Panc1 (cell line): ENCODE measurements around the gene ELMO1. TPM values are rescaled to one million over a fixed set of nuclear protein-coding genes. Genes with fewer than 3 reads are reported as not detected.

Experiments
- ATAC-seq: fragments of 200-7000 bp; cut with Tn5 transposase; 2 replicates; pipeline ENCODE4 v1.9.1; 2020; ENCODE audit warnings: mild to moderate bottlenecking, moderate library complexity
- BruUV-seq: library from RNA; stranded (reverse); fragments of 400-500 nt; replicated peaks from 2 replicates; lab custom pipeline; 2021; lab: Mats Ljungman, UMichigan
- CTCF ChIA-PET: fragments of 300-600 bp; sonication (Branson Sonifier 250); formaldehyde crosslinking; loops from one replicate; lab custom pipeline; 2022; ENCODE audit warnings: antibody characterized with exemption; lab: Charles Lee
- POLR2A ChIA-PET: fragments of 300-600 bp; sonication (Branson Sonifier 250); formaldehyde crosslinking; loops from one replicate; lab custom pipeline; 2022; ENCODE audit warnings: antibody characterized with exemption; lab: Charles Lee
- DNase-seq: peaks from one replicate; pipeline ENCODE4 v3.0.0-alpha.2; 2010; ENCODE audit warnings: low read depth, low spot score
- H3K27ac ChIP-seq: 2 replicates; pipeline ENCODE4 v1.5.1; 2011; ENCODE audit warnings: mild to moderate bottlenecking, low read length, inconsistent platforms
- H3K27me3 ChIP-seq: fragments of 200-500 bp; sonication (Bioruptor generic); 2 replicates; pipeline ENCODE4 v1.6.0; 2014; ENCODE audit warnings: low read length, inconsistent platforms; ENCODE audit not compliant: control insufficient read depth, insufficient read depth
- H3K36me3 ChIP-seq: fragments of 200-500 bp; sonication (Bioruptor generic); 2 replicates; pipeline ENCODE4 v1.5.1; 2014; ENCODE audit warnings: inconsistent platforms, mild to moderate bottlenecking, low read length, moderate library complexity; ENCODE audit not compliant: control insufficient read depth, insufficient read depth
- H3K4me1 ChIP-seq: 2 replicates; pipeline ENCODE4 v1.5.1; 2011; ENCODE audit warnings: inconsistent platforms, mild to moderate bottlenecking, low read length, moderate library complexity; ENCODE audit not compliant: control insufficient read depth, insufficient read depth
- H3K4me3 ChIP-seq, 2 experiments: 2 replicates each; pipeline ENCODE4 v1.5.1; 2011 to 2012; ENCODE audit warnings: low read depth in 2 of 2, low read length in 2 of 2, mild to moderate bottlenecking in 2 of 2, inconsistent platforms in 1 of 2, moderate library complexity in 1 of 2
- H3K9me3 ChIP-seq: fragments of 200-500 bp; sonication (Bioruptor generic); 2 replicates; pipeline ENCODE4 v1.5.1; 2014; ENCODE audit warnings: low read depth, mild to moderate bottlenecking, inconsistent platforms, low read length, moderate library complexity; ENCODE audit not compliant: control insufficient read depth, insufficient read depth
- POLR2AphosphoS5 ChIP-seq: IDR thresholded peaks from 2 replicates; pipeline ENCODE4 v1.6.1; 2012; ENCODE audit warnings: mild to moderate bottlenecking, low read depth, low read length, moderate library complexity
- REST ChIP-seq, 2 experiments: IDR thresholded peaks; 2 replicates each; pipeline ENCODE4 v1.6.1; 2011 to 2012; ENCODE audit warnings: low read depth in 2 of 2, control low read depth in 1 of 2, low read length in 1 of 2, mild to moderate bottlenecking in 1 of 2, moderate library complexity in 1 of 2; ENCODE audit not compliant: insufficient read depth in 1 of 2
- SIN3A ChIP-seq: IDR thresholded peaks from 2 replicates; pipeline ENCODE4 v1.6.1; 2012; ENCODE audit warnings: low read depth, mild to moderate bottlenecking, low read length, moderate library complexity, borderline replicate concordance; ENCODE audit not compliant: insufficient read depth
- TCF7L2 ChIP-seq: IDR thresholded peaks from 2 replicates; pipeline ENCODE4 v1.6.1; 2011; ENCODE audit warnings: mild to moderate bottlenecking, low read depth, low read length, inconsistent platforms
- in situ Hi-C: cut with HindIII; loops from 2 replicates; pipeline ENCODE4 v1.10.0; 2016; ENCODE audit warnings: low sequenced_read_pairs, low pct_unique_long_range_greater_than_20kb
- intact Hi-C: fragments of 100-400 bp; cut with micrococcal nuclease; formaldehyde crosslinking; loops from one replicate; pipeline ENCODE4 v1.10.0; 2022; ENCODE audit not compliant: unreplicated experiment
- total RNA-seq: library from RNA; stranded (reverse); gene quantifications from one replicate; pipeline ENCODE4 v1.2.1, GENCODE V29; 2021; ENCODE audit not compliant: unreplicated experiment
- TF ChIP-seq, protein P1 (sequence below): fragments of 450-650 bp; IDR thresholded peaks from 2 replicates; pipeline ENCODE4 v1.5.1; 2017; ENCODE audit warnings: mild to moderate bottlenecking

The ELMO1 gene
- total RNA-seq, 1 experiment from 2014 or later: 0.80 TPM

DNA sequence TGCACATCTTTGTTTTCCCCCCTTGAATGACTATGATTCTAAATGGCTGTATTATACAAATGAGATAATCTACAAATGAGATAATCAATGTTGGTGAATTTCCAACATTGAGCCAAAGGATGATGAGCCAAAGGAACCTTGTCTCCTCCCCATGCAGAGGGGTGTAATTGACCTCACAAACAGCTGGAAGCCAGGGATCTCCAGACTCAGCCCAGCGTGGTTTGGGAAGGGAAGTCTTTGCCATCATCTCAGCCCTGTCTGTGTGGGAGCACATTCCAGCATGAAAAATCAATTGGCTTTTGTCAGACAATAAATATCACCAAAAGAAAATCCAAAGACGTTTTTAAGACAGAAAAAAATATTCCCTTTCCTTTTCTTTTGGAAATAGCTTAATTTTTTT lies 452.9 kb downstream of the ELMO1 start:
- Histone ChIP-seq H3K27ac (no peak overlapping the region), H3K27me3 (no peaks in the 10 kb centered on the region), H3K9me3 (no peaks in the 10 kb centered on the region), H3K4me3 (no peak overlapping the region), H3K36me3 (no peaks in the 10 kb centered on the region), H3K4me1 (no peaks in the 10 kb centered on the region)
- in situ Hi-C loops: no loop called here
- TF ChIP-seq SIN3A (no peak), POLR2AphosphoS5 (no peak)
- TF ChIP-seq, protein P1, sequence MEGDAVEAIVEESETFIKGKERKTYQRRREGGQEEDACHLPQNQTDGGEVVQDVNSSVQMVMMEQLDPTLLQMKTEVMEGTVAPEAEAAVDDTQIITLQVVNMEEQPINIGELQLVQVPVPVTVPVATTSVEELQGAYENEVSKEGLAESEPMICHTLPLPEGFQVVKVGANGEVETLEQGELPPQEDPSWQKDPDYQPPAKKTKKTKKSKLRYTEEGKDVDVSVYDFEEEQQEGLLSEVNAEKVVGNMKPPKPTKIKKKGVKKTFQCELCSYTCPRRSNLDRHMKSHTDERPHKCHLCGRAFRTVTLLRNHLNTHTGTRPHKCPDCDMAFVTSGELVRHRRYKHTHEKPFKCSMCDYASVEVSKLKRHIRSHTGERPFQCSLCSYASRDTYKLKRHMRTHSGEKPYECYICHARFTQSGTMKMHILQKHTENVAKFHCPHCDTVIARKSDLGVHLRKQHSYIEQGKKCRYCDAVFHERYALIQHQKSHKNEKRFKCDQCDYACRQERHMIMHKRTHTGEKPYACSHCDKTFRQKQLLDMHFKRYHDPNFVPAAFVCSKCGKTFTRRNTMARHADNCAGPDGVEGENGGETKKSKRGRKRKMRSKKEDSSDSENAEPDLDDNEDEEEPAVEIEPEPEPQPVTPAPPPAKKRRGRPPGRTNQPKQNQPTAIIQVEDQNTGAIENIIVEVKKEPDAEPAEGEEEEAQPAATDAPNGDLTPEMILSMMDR: no peak
- intact Hi-C loops: no loop called here
- no peak for ATAC-seq
- DNase-seq: no peak
- CTCF ChIA-PET: interaction anchor here (0.6 kb wide), 1 partner anchor 221 kb away, joined by 3 read pairs; no protein-coding TSS in a partner anchor
- no TSS peak for BruUV-seq
- POLR2A ChIA-PET: interaction anchor here (1.1 kb wide), 1 partner anchor 10 kb away, joined by 3 read pairs; no protein-coding TSS in a partner anchor

- no peaks in the 10 kb centered on the region for H3K27me3 ChIP-seq
- intact Hi-C loops: no loop called here
- no TSS peak for BruUV-seq
- ChIA-PET POLR2A (no interaction called here), CTCF (no interaction called here)
- H3K4me1 ChIP-seq: no peaks in the 10 kb centered on the region
- no peak overlapping the region for H3K4me3 ChIP-seq
- ATAC-seq: no peak
- in situ Hi-C loops: no loop called here
- H3K27ac ChIP-seq: no peak overlapping the region
- H3K9me3 ChIP-seq: no peaks in the 10 kb centered on the region
- no peak for DNase-seq
- no peaks in the 10 kb centered on the region for H3K36me3 ChIP-seq
- TF ChIP-seq TCF7L2 (no peak), POLR2AphosphoS5 (no peak), SIN3A (no peak), REST (IDR thresholded peaks at IDR 0.05; ENCODE audit: insufficient read depth in 1 of 2, low read depth in 2 of 2, low read length in 1 of 2) (no peak)
- TF ChIP-seq, protein P1: no peak
Measured at GRCh38 chr7:36994456-36995112, 454.1 kb downstream of the ELMO1 start.
